Glutamatergic neuron (in vitro differentiated cells): Measurements from ENCODE around the gene ARMC5. TPM values are rescaled to one million over a fixed set of nuclear protein-coding genes. Genes with fewer than 3 reads are reported as not detected.

ENCODE experiments used
- DNase-seq: peaks from one replicate; pipeline ENCODE4 v3.0.0; 2022
- H3K27ac Mint-ChIP-seq: one replicate; pipeline ENCODE4 v1.8.0; 2020; ENCODE audit warnings: mild to moderate bottlenecking, mixed read lengths, inconsistent platforms; ENCODE audit not compliant: unreplicated experiment
- H3K27me3 Mint-ChIP-seq: one replicate; pipeline ENCODE4 v1.8.0; 2020; ENCODE audit warnings: mild to moderate bottlenecking, moderate library complexity, mixed read lengths, inconsistent platforms; ENCODE audit not compliant: unreplicated experiment
- H3K36me3 Mint-ChIP-seq: one replicate; pipeline ENCODE4 v1.8.0; 2020; ENCODE audit warnings: mild to moderate bottlenecking, mixed read lengths, inconsistent platforms; ENCODE audit not compliant: unreplicated experiment
- H3K4me1 Mint-ChIP-seq: one replicate; pipeline ENCODE4 v1.8.0; 2020; ENCODE audit warnings: mild to moderate bottlenecking, low read depth, mixed read lengths, inconsistent platforms; ENCODE audit not compliant: unreplicated experiment
- H3K4me3 Mint-ChIP-seq: one replicate; pipeline ENCODE4 v1.8.0; 2020; ENCODE audit warnings: mild to moderate bottlenecking, mixed read lengths, inconsistent platforms; ENCODE audit not compliant: unreplicated experiment
- H3K9me3 Mint-ChIP-seq: one replicate; pipeline ENCODE4 v1.8.0; 2020; ENCODE audit warnings: mild to moderate bottlenecking, moderate library complexity, mixed read lengths, inconsistent platforms; ENCODE audit not compliant: unreplicated experiment
- CTCF ChIP-seq: fragments of 200-600 bp; sonication (generic); IDR thresholded peaks from one replicate; pipeline ENCODE4 v1.5.0; 2021; ENCODE audit not compliant: partially characterized antibody, unreplicated experiment
- total RNA-seq: library from RNA; stranded (reverse); fragmentation: NEBNext Ultra II Directional; extraction: Animal tissue kit (Norgen Biotek cat#: 25700); gene quantifications from one replicate; pipeline ENCODE4 v1.2.1, GENCODE V29; 2021; ENCODE audit not compliant: unreplicated experiment

ARMC5 gene
- total RNA-seq, 1 donor from 2014 or later = 15.8 TPM

GRCh38 chr16:31474773-31475738, 15.8 kb downstream of the ARMC5 start:
- Mint-ChIP-seq H3K4me1 (peaks cover 8% of the 10 kb centered on the region), H3K4me3 (peak overlapping the region; percentile 5), H3K27ac (no peak overlapping the region), H3K9me3 (peaks cover 9% of the 10 kb centered on the region), H3K36me3 (peaks cover 4% of the 10 kb centered on the region), H3K27me3 (peaks cover 27% of the 10 kb centered on the region)
- no peak for DNase-seq
- TF ChIP-seq CTCF = no peak

DNA sequence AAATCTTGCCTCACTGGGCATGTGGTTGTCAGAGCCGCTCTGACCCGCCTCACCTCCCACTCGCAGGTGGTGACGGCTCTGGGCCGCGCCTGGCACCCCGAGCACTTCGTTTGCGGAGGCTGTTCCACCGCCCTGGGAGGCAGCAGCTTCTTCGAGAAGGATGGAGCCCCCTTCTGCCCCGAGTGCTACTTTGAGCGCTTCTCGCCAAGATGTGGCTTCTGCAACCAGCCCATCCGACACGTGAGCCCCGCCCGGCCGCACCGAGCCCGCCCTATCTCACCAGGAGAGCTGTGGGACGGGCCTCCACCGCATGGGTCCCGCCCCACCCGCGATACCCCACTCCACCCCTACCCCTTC, 16.6 kb downstream of the ARMC5 start:
- DNase-seq = no peak
- Mint-ChIP-seq H3K4me1 (peaks cover 7% of the 10 kb centered on the region), H3K9me3 (peaks cover 9% of the 10 kb centered on the region), H3K4me3 (peak overlapping the region; percentile 78), H3K27ac (no peak overlapping the region), H3K27me3 (peaks cover 27% of the 10 kb centered on the region), H3K36me3 (peaks cover 4% of the 10 kb centered on the region)
- TF ChIP-seq CTCF = no peak

GRCh38 chr16:31476303-31477219, 17.3 kb downstream of the ARMC5 start:
- Mint-ChIP-seq H3K9me3 (peaks cover 7% of the 10 kb centered on the region), H3K36me3 (no peaks in the 10 kb centered on the region), H3K27me3 (peaks cover 24% of the 10 kb centered on the region), H3K4me1 (peaks cover under 1% of the 10 kb centered on the region), H3K27ac (no peak overlapping the region), H3K4me3 (peak overlapping the region; percentile 78)
- TF ChIP-seq CTCF = no peak
- peak; percentile 87 for DNase-seq

GRCh38 chr16:31477220-31478216, 18.2 kb downstream of the ARMC5 start:
- peak overlapping the region; percentile 79 for H3K4me3 Mint-ChIP-seq
- peaks cover 8% of the 10 kb centered on the region for H3K9me3 Mint-ChIP-seq
- H3K27ac Mint-ChIP-seq = no peak overlapping the region
- H3K36me3 Mint-ChIP-seq = no peaks in the 10 kb centered on the region
- TF ChIP-seq CTCF = peak; percentile 10
- DNase-seq = peak; percentile 80
- no peaks in the 10 kb centered on the region for H3K4me1 Mint-ChIP-seq
- H3K27me3 Mint-ChIP-seq = peaks cover 23% of the 10 kb centered on the region
